Tibial nerve (tissue), 4 donors: Measurements from ENCODE around the gene GALNT10.

Experiments
- EP300 ChIP-seq, 2 donors: sonication (generic); formaldehyde crosslinking; IDR thresholded peaks; one replicate each; pipeline ENCODE4 v1.6.1; 2017; ENCODE audit warnings: antibody characterized with exemption in 2 of 2, mild to moderate bottlenecking in 1 of 2
- POLR2A ChIP-seq, 2 donors: fragments of 450-650 bp; IDR thresholded peaks; one replicate each; pipeline ENCODE4 v1.6.1; 2017; ENCODE audit warnings: antibody characterized with exemption in 2 of 2, mild to moderate bottlenecking in 2 of 2, moderate library complexity in 2 of 2
- TF ChIP-seq, protein P1 (sequence below), 5 experiments: fragments of 200-600 bp in 3 of 5; fragments of 450-650 bp in 2 of 5; sonication (generic) in 3 of 5; IDR thresholded peaks; one replicate each; pipeline ENCODE4 v1.5.1; 2016 to 2019; ENCODE audit warnings: antibody characterized with exemption in 5 of 5, mild to moderate bottlenecking in 3 of 5, moderate library complexity in 2 of 5

DNA sequence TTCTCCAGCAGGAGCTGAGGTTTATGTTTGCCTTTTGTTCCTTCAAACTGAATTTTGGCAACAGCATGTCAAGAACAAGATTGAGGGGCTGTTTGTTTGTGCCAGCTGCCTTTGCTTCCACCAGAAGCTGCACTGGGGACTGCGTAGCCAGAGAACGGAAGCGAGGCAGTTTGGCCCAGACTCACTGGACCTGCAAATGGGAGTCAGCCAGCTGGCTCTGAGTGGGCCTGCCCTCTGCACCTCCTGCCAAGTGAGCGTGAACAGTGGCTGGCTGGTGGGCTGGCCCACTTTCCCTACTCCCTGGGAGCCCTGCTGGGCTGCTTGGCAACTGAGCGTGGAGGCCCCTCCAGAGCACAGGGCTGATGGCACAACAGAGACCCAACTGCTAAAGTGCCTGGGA lies 111.6 kb downstream of the GALNT10 start:
- TF ChIP-seq, protein P1, sequence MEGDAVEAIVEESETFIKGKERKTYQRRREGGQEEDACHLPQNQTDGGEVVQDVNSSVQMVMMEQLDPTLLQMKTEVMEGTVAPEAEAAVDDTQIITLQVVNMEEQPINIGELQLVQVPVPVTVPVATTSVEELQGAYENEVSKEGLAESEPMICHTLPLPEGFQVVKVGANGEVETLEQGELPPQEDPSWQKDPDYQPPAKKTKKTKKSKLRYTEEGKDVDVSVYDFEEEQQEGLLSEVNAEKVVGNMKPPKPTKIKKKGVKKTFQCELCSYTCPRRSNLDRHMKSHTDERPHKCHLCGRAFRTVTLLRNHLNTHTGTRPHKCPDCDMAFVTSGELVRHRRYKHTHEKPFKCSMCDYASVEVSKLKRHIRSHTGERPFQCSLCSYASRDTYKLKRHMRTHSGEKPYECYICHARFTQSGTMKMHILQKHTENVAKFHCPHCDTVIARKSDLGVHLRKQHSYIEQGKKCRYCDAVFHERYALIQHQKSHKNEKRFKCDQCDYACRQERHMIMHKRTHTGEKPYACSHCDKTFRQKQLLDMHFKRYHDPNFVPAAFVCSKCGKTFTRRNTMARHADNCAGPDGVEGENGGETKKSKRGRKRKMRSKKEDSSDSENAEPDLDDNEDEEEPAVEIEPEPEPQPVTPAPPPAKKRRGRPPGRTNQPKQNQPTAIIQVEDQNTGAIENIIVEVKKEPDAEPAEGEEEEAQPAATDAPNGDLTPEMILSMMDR (IDR thresholded peaks at IDR 0.05), result no peak
- no peak for TF ChIP-seq POLR2A (IDR thresholded peaks at IDR 0.05)
- no peak for TF ChIP-seq EP300 (IDR thresholded peaks at IDR 0.05)
